HG03558 (cell line): ENCODE measurements around the gene TMEM207.

Source experiments
- ATAC-seq: cut with Tn5 transposase; IDR thresholded peaks from one replicate; pipeline ENCODE4 v1.9.1; 2021; ENCODE audit warnings: moderate number of reproducible peaks; ENCODE audit not compliant: unreplicated experiment; ENCODE audit errors: extremely low read depth

Gene TMEM207

DNA sequence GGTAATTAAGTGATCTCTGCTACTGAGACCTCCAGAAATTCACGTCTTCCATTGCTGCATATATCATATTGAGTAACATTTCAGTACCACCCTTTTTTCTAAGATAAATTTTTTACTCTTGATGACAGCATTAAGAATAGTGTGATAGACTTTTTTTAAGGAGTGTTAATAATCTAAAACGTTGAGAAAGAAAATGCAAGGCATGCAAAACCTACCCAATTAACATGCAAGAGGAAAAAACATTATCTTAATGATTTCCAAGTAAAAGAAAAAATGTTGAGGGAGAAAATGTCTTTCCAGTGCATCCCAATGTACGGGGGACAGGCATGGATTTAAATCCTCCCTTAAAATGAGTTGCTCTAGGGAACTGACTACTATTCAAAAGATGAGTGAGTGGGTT is 61.0 kb downstream of the TMEM207 start:
- no peak for ATAC-seq

- ATAC-seq, result no peak
Measured at GRCh38 chr3:190387578-190388213, 62.0 kb downstream of the TMEM207 start, which contains the start of gene CLDN16. CLDN16 (plus strand) TSS chr3:190388163; CDS start chr3:190388330, 167 bp downstream.

GRCh38 chr3:190385731-190386688 is 63.7 kb downstream of the TMEM207 start:
- ATAC-seq, result no peak

DNA sequence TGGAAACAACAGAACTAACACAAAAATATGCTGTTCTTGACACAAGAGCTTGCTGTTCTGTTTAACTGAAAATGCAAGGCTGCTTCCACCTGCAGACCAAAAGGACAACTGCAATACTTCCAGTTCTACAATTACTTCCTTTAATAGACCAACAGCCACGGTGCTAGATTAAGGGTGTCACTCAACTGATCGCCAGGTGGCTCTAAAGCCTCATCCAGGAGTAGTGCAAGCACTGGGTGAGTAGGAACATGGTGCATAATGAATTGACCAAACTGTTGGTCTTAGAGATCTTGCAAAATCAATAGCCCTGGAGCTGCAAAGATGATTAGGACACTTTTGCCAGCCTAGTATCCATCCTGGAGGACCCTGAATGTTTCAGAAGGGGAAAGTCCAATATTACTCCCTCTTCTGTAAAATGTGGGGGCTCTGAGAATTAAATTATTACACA is 65.4 kb downstream of the TMEM207 start:
- peak; percentile 79 for ATAC-seq

DNA sequence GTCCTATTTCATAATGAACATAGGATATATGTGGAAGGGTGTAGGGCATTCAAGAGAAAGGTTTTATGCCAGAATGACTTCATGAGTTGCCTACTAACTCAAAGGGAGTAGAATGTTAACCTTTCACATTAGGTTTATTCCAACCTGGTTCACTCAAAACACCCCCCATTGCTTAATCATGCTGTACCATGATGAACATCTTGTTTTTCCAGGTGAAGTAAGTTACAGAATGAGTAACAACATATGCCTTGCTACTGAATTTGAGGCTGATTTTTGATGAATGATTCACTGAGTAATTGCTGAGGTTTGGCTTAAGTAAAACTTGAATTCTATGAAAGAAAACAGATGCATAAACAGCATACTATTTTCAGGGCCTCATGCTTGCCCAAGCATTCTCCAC is 67.6 kb downstream of the TMEM207 start:
- no peak for ATAC-seq

- ATAC-seq, result no peak
Measured at GRCh38 chr3:190381441-190381840, 68.3 kb downstream of the TMEM207 start.

- ATAC-seq, result no peak
Measured at GRCh38 chr3:190380184-190380583, 69.5 kb downstream of the TMEM207 start.
